PC-3 (cell line): ENCODE measurements around the gene MAST4.

ENCODE experiments used
- EZH2 ChIP-seq: fragments of 300-600 bp; sonication (generic); IDR thresholded peaks from one replicate; pipeline ENCODE4 v1.6.1; 2017; ENCODE audit warnings: antibody characterized with exemption, mild to moderate bottlenecking, low read length; ENCODE audit not compliant: unreplicated experiment
- TF ChIP-seq, protein P1 (sequence below): fragments of 300-600 bp; sonication (generic); conservative IDR thresholded peaks from 2 replicates; pipeline ENCODE4 v1.5.1; 2017; ENCODE audit warnings: antibody characterized with exemption, low read depth, mild to moderate bottlenecking, low read length

DNA sequence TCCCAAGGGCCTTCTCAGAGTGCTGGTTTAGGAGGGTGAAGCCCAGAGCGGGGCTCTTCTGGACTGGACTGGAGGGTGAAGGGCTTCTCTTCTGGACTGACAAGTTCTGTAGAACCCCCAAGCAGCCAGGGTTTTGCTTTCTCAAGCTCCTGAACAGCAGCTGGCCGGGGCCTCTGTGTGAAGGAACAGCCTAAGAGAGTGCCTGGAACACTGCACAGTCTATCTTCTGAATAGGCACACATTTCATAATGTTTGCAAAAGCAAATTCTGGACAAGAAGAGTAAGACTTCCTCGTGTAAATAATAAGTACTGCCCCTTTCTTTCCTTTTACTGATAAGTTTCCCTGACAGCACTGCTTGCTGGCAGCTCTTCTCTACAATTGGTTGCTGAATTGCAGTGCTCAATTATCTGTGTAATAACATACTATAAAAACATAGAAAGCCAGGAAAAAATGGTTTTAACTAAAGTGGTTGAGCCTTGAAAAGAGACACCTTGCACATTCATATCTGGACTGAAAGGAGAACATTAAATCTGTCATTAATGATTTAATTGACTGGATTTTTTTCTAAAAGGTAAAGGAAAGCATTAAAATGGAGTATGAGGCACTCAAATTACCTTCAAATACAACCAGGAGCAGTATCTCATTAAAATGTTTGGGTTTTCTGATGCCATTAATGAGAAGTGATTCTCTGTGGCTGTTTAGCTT, 20.5 kb downstream of the MAST4 start:
- TF ChIP-seq, protein P1, sequence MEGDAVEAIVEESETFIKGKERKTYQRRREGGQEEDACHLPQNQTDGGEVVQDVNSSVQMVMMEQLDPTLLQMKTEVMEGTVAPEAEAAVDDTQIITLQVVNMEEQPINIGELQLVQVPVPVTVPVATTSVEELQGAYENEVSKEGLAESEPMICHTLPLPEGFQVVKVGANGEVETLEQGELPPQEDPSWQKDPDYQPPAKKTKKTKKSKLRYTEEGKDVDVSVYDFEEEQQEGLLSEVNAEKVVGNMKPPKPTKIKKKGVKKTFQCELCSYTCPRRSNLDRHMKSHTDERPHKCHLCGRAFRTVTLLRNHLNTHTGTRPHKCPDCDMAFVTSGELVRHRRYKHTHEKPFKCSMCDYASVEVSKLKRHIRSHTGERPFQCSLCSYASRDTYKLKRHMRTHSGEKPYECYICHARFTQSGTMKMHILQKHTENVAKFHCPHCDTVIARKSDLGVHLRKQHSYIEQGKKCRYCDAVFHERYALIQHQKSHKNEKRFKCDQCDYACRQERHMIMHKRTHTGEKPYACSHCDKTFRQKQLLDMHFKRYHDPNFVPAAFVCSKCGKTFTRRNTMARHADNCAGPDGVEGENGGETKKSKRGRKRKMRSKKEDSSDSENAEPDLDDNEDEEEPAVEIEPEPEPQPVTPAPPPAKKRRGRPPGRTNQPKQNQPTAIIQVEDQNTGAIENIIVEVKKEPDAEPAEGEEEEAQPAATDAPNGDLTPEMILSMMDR, result no peak
- TF ChIP-seq EZH2, result no peak
